GM23338 (cell line): Measurements from ENCODE around the gene KLHL7. TPM values are rescaled to one million over a fixed set of nuclear protein-coding genes. Genes with fewer than 3 reads are reported as not detected.
A peak's percentile ranks its signal among the peaks of the same experiment; 100 is the strongest.
"Not testable (repeated sequence)": the region's sequence is repeated elsewhere in the genome, so short reads cannot be mapped to it uniquely, and the experiment has no call there.

ENCODE experiments used
- ATAC-seq: fragments of 200-7000 bp; cut with Tn5 transposase; 3 replicates; pipeline ENCODE4 v1.9.1; 2020
- DNase-seq: peaks from one replicate; pipeline ENCODE4 v3.0.0-alpha.2; 2015; ENCODE audit warnings: low spot score
- H2AFZ ChIP-seq: fragments of 200-600 bp; sonication (generic); 2 replicates; pipeline ENCODE4 v1.8.0; 2016; ENCODE audit warnings: antibody characterized with exemption, mild to moderate bottlenecking, moderate library complexity
- H3F3A ChIP-seq: fragments of 200-600 bp; sonication (generic); replicated peaks from 2 replicates; pipeline ENCODE4 v1.8.0; 2017; ENCODE audit warnings: antibody characterized with exemption, mixed run types, low read depth
- H3K27ac ChIP-seq: fragments of 200-600 bp; sonication (generic); 2 replicates; pipeline ENCODE4 v1.6.1; 2016; ENCODE audit warnings: low read depth
- H3K27me3 ChIP-seq: fragments of 200-600 bp; sonication (generic); 2 replicates; pipeline ENCODE4 v1.8.0; 2016; ENCODE audit warnings: mild to moderate bottlenecking, mixed run types, moderate library complexity; ENCODE audit not compliant: insufficient read depth
- H3K36me3 ChIP-seq: fragments of 200-600 bp; sonication (generic); 2 replicates; pipeline ENCODE4 v1.8.0; 2016; ENCODE audit warnings: mild to moderate bottlenecking; ENCODE audit not compliant: insufficient read depth
- H3K4me1 ChIP-seq: fragments of 200-600 bp; sonication (generic); 2 replicates; pipeline ENCODE4 v1.8.0; 2016; ENCODE audit warnings: mild to moderate bottlenecking, moderate library complexity; ENCODE audit not compliant: insufficient read depth
- H3K4me2 ChIP-seq: fragments of 200-600 bp; sonication (generic); 2 replicates; pipeline ENCODE4 v1.7.1; 2017; ENCODE audit warnings: mixed run types
- H3K4me3 ChIP-seq: fragments of 200-600 bp; sonication (generic); 2 replicates; pipeline ENCODE4 v1.6.1; 2016; ENCODE audit warnings: mixed run types
- H3K79me2 ChIP-seq: fragments of 200-600 bp; sonication (generic); replicated peaks from 2 replicates; pipeline ENCODE4 v1.8.0; 2017; ENCODE audit warnings: mild to moderate bottlenecking; ENCODE audit not compliant: insufficient read depth
- H3K9me2 ChIP-seq: fragments of 200-600 bp; sonication (generic); 2 replicates; pipeline ENCODE4 v1.8.0; 2017; ENCODE audit not compliant: insufficient read depth
- H4K20me1 ChIP-seq: fragments of 200-600 bp; sonication (generic); replicated peaks from 2 replicates; pipeline ENCODE4 v1.8.0; 2017; ENCODE audit warnings: mild to moderate bottlenecking; ENCODE audit not compliant: insufficient read depth
- H3K27ac Mint-ChIP-seq: 2 replicates; pipeline ENCODE4 v1.8.0; 2020; ENCODE audit warnings: inconsistent platforms, mild to moderate bottlenecking, moderate library complexity, mixed read lengths
- H3K27me3 Mint-ChIP-seq: 3 replicates; pipeline ENCODE4 v1.8.0; 2022; ENCODE audit warnings: low read depth, mild to moderate bottlenecking, moderate library complexity, mixed read lengths, inconsistent platforms; ENCODE audit not compliant: insufficient read depth, poor library complexity
- H3K36me3 Mint-ChIP-seq: 3 replicates; pipeline ENCODE4 v1.8.0; 2021; ENCODE audit warnings: low read depth, mild to moderate bottlenecking, inconsistent platforms, moderate library complexity, mixed read lengths
- H3K4me1 Mint-ChIP-seq: 3 replicates; pipeline ENCODE4 v1.8.0; 2020; ENCODE audit warnings: mild to moderate bottlenecking, inconsistent platforms, mixed read lengths
- H3K4me3 Mint-ChIP-seq: 3 replicates; pipeline ENCODE4 v1.8.0; 2021; ENCODE audit warnings: moderate library complexity, mild to moderate bottlenecking, inconsistent platforms, mixed read lengths
- H3K9me3 Mint-ChIP-seq: 3 replicates; pipeline ENCODE4 v1.8.0; 2020; ENCODE audit warnings: moderate library complexity, mild to moderate bottlenecking, inconsistent platforms, mixed read lengths
- CREB1 ChIP-seq: fragments of 250-450 bp; sonication (Bioruptor Pico); IDR thresholded peaks from 2 replicates; pipeline ENCODE4 v1.5.0; 2020; ENCODE audit warnings: low read depth, mild to moderate bottlenecking, moderate library complexity
- ETS1 ChIP-seq: IDR thresholded peaks from 2 replicates; pipeline ENCODE4 v1.6.1; 2016; ENCODE audit warnings: antibody characterized with exemption
- EZH2phosphoT487 ChIP-seq: fragments of 200-600 bp; sonication (generic); IDR thresholded peaks from one replicate; pipeline ENCODE4 v1.8.1; 2018; ENCODE audit warnings: antibody characterized with exemption; ENCODE audit not compliant: unreplicated experiment
- NANOG ChIP-seq: IDR thresholded peaks from 2 replicates; pipeline ENCODE4 v1.6.1; 2016; ENCODE audit warnings: antibody characterized with exemption, borderline replicate concordance
- POLR2AphosphoS5 ChIP-seq: IDR thresholded peaks from 2 replicates; pipeline ENCODE4 v1.6.1; 2016; ENCODE audit warnings: antibody characterized with exemption, low read depth
- REST ChIP-seq: IDR thresholded peaks from one replicate; pipeline ENCODE4 v1.6.1; 2018; ENCODE audit warnings: antibody characterized with exemption; ENCODE audit not compliant: unreplicated experiment
- ZNF331 ChIP-seq: fragments of 250-450 bp; sonication (Bioruptor Pico); IDR thresholded peaks from 2 replicates; pipeline ENCODE4 v1.5.0; 2020; ENCODE audit warnings: low read depth, mild to moderate bottlenecking, moderate library complexity
- polyA plus RNA-seq: library from polyadenylated mRNA; unstranded; fragments of >200 nt; fragmentation: Nextera tagmentation; extraction: Ambion mirVana; gene quantifications from 2 replicates; pipeline ENCODE4 v1.2.1, GENCODE V29; 2016
- total RNA-seq: library from RNA; depleted of rRNA; stranded (reverse); fragments of >200 nt; shearing (Covaris generic); gene quantifications from 2 replicates; pipeline ENCODE4 v1.2.3, GENCODE V29; 2014

KLHL7 gene
- total and polyA plus RNA-seq, 2 experiments from 2014 or later, result 92.5 to 119 TPM

- ATAC-seq, result peak; percentile 39; the same call in 2 of the 3 replicates
- not testable (repeated sequence) for H2AFZ ChIP-seq, H3K4me1 Mint-ChIP-seq, H3F3A ChIP-seq, H4K20me1 ChIP-seq, H3K27me3 ChIP-seq, H3K79me2 ChIP-seq, H3K27ac Mint-ChIP-seq, H3K9me3 Mint-ChIP-seq, DNase-seq, H3K4me3 Mint-ChIP-seq, H3K4me1 ChIP-seq, H3K4me3 ChIP-seq, H3K27me3 Mint-ChIP-seq, H3K4me2 ChIP-seq, H3K9me2 ChIP-seq, H3K27ac ChIP-seq
- H3K36me3 ChIP-seq, result peaks cover 14% of the 10 kb centered on the region
- H3K36me3 Mint-ChIP-seq, result peaks cover 58% of the 10 kb centered on the region
Observed at GRCh38 chr7:23193650-23194227, 88.2 kb downstream of the KLHL7 start.

- Mint-ChIP-seq H3K36me3 (peaks cover 62% of the 10 kb centered on the region), H3K27ac (no peak overlapping the region; the same call in 1 of the 2 replicates), H3K9me3 (no peaks in the 10 kb centered on the region), H3K4me1 (no peaks in the 10 kb centered on the region), H3K4me3 (no peak overlapping the region), H3K27me3 (peaks cover 2% of the 10 kb centered on the region)
- Histone ChIP-seq H3K4me1 (no peaks in the 10 kb centered on the region), H3K9me2 (no peaks in the 10 kb centered on the region), H3K27ac (no peak overlapping the region), H3K79me2 (no peaks in the 10 kb centered on the region), H3K4me3 (no peak overlapping the region), H3F3A (no peaks in the 10 kb centered on the region), H3K27me3 (no peaks in the 10 kb centered on the region), H2AFZ (no peak overlapping the region), H4K20me1 (peaks cover 5% of the 10 kb centered on the region; the same call in 1 of the 2 replicates), H3K4me2 (no peak overlapping the region), H3K36me3 (peaks cover 19% of the 10 kb centered on the region)
- no peak for ATAC-seq
- no peak for DNase-seq
- no peak for TF ChIP-seq ZNF331 (CRISPR knock-in tag)
Observed at GRCh38 chr7:23196306-23196705, 90.7 kb downstream of the KLHL7 start.

- not testable (repeated sequence) for H3K27ac ChIP-seq, H3K4me1 Mint-ChIP-seq, H3K27me3 Mint-ChIP-seq, H3F3A ChIP-seq, H4K20me1 ChIP-seq, H3K4me3 ChIP-seq, ATAC-seq, H3K9me2 ChIP-seq, H3K27me3 ChIP-seq, H3K4me2 ChIP-seq, H3K27ac Mint-ChIP-seq, H3K4me1 ChIP-seq, H3K9me3 Mint-ChIP-seq, DNase-seq, H2AFZ ChIP-seq, H3K4me3 Mint-ChIP-seq, H3K79me2 ChIP-seq
- H3K36me3 Mint-ChIP-seq, result peaks cover 57% of the 10 kb centered on the region
- peaks cover 19% of the 10 kb centered on the region for H3K36me3 ChIP-seq
Observed at GRCh38 chr7:23197745-23198144, 92.2 kb downstream of the KLHL7 start.

GRCh38 chr7:23200331-23200730 is 94.7 kb downstream of the KLHL7 start:
- Histone ChIP-seq H3K9me2 (no peaks in the 10 kb centered on the region), H3K4me2 (no peak overlapping the region), H3K4me1 (no peaks in the 10 kb centered on the region), H2AFZ (no peak overlapping the region), H3K4me3 (no peak overlapping the region), H4K20me1 (peaks cover 5% of the 10 kb centered on the region; the same call in 1 of the 2 replicates), H3K27me3 (no peaks in the 10 kb centered on the region), H3F3A (0 out of 2 replicates have a peak, but pooled peaks cover 2% of the 10 kb centered on the region), H3K79me2 (no peaks in the 10 kb centered on the region), H3K36me3 (peaks cover 19% of the 10 kb centered on the region), H3K27ac (no peak overlapping the region)
- Mint-ChIP-seq H3K4me3 (no peak overlapping the region), H3K27me3 (peaks cover 2% of the 10 kb centered on the region), H3K4me1 (peaks cover 5% of the 10 kb centered on the region; the same call in 2 of the 3 replicates), H3K27ac (no peak overlapping the region), H3K36me3 (peaks cover 52% of the 10 kb centered on the region), H3K9me3 (no peaks in the 10 kb centered on the region)
- ATAC-seq (no peak), DNase-seq (no peak)
- no peak for TF ChIP-seq REST
- TF ChIP-seq POLR2AphosphoS5, result no peak
- TF ChIP-seq ZNF331 (CRISPR knock-in tag), result no peak
- TF ChIP-seq EZH2phosphoT487, result no peak
- no peak for TF ChIP-seq CREB1 (CRISPR knock-in tag)
- no peak for TF ChIP-seq ETS1
- TF ChIP-seq NANOG, result no peak
